Measurements from ENCODE around the gene DNAAF6.

GRCh38 chrX:107293056-107293455 lies 86.6 kb downstream of the DNAAF6 start:
- TF ChIP-seq CTCF (IDR thresholded peaks at IDR 0.05; ENCODE audit: low read depth, low read length) (no peak), EZH2phosphoT487 (IDR thresholded peaks at IDR 0.05; ENCODE audit: low read depth) (no peak)

Measured in OCI-LY3 (cell line).